GM21515 (cell line): Measurements from ENCODE around the gene CAND1.
"Not testable (repeated sequence)": the region's sequence is repeated elsewhere in the genome, so short reads cannot be mapped to it uniquely, and the experiment has no call there.

ENCODE experiments used
- ATAC-seq: cut with Tn5 transposase; IDR thresholded peaks from one replicate; pipeline ENCODE4 v1.9.1; 2021; ENCODE audit not compliant: unreplicated experiment

Gene CAND1

GRCh38 chr12:67339530-67339929, 70.4 kb downstream of the CAND1 start:
- ATAC-seq = no peak

DNA sequence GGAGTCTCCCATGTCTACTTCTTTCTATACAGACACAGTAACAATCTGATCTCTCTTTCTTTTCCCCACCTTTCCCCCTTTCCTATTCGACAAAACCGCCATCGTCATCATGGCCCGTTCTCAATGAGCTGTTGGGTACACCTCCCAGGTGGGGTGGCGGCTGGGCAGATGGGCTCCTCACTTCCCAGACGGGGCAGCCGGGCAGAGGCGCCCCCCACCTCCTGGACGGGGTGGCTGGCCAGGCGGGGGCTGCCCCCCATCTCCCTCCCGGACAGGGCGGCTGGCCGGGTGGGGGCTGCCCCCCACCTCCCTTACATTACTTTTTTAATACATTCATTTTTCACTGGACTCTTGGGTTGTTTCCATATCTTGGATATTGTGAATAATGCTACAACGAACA, 71.9 kb downstream of the CAND1 start:
- not testable (repeated sequence) for ATAC-seq

DNA sequence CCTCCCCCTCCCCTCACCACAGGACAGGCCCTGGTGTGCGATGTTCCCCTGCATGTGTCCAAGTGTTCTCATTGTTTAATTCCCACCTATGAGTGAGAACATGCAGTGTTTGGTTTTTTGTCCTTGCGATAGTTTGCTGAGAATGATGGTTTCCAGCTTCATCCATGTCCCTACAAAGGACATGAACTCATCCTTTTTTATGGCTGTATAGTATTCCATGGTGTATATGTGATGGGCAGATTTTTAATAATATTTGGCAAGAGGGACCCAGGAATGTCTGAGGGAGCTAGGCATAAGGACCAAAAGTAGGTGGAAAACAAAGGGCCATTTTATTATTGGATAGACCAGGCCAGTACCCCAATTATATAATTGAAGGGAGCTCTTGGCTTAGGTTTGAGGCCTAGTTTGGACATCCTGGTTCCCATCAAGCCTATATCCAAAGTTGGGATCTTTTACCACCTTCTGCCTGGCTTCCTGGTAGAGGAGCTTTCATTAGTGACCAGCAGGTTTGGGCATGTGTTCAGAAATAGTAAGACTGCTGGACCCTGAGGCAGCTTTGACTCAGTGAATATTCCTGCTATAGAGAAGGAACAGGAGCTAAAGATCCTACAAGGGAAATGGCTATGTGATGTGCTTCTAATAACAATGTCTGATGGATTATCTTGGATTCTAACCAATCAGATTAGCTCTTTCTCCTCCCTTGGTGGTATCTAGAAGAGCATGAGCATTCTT, 76.0 kb downstream of the CAND1 start:
- no peak for ATAC-seq

DNA sequence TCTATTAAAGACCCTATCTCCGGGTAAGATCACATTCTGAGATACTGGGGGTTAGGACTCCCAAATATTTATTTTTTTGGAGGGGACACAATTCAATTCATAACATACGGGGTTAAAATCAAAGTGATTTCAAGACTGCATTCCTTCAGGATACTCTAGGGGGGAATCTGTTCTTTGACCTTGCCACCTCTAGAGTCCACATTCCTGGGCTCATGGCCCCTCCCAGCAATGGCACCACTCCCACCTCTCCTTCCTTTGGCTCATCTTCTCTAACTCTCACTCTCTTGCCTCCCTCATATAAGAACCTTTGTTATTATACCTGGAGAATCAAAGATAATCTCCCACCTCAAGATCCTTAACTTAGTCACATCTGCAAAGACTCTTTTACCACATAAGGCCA, 79.5 kb downstream of the CAND1 start:
- ATAC-seq = no peak

GRCh38 chr12:67352682-67353081, 83.5 kb downstream of the CAND1 start:
- no peak for ATAC-seq

GRCh38 chr12:67354322-67354721, 85.2 kb downstream of the CAND1 start:
- no peak for ATAC-seq

- ATAC-seq = no peak
Measured at GRCh38 chr12:67354966-67355365, 85.8 kb downstream of the CAND1 start.

GRCh38 chr12:67355428-67356379, 86.5 kb downstream of the CAND1 start:
- ATAC-seq = no peak

- ATAC-seq = no peak
Measured at GRCh38 chr12:67356380-67356774, 87.2 kb downstream of the CAND1 start.

- ATAC-seq = no peak
Measured at GRCh38 chr12:67357376-67358125, 88.4 kb downstream of the CAND1 start.

DNA sequence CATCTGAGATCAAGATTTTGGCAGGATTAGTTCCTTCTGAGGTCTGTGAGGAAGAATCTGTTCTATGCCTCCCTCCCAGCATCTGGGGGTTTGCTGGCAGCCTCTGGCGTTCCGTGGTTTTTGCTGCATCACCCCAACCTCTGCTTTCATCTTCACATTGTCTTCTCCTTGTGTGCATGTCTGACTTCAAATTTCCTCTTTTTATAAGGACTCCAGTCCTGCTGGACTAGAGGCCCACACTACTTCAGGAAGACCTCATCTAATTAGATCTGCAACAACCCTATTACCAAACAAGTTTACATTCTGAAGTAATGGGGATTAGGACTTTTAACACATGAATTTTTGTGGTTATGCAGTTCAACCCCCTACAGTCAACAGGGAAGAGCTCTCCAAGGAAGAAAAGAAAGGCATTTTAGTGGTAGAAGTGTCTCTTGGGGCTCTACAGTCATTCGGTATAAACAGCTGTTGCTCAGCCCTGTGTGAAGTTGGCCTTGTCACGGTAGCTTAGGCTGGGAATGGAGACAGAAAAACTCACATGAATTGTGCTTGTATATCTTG, 89.7 kb downstream of the CAND1 start:
- ATAC-seq = no peak

DNA sequence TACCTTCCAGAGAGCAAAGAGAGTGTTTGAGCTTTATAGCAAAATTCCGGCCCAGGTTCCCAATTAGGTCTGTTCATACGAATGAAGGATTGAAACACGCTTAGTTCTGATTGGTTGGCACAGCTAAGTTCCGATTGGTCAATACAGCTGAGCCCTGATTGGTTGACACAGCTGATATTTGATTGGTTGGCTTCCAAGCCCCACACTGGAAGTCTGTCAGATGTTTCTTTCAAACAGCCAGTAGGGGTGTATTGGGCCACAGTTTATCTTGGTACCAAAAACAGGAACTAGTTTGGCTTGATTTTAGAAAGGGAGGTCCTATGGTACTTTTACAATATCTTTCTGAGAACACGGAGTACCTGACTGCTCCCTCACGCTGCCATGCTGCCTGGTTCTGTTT, 93.4 kb downstream of the CAND1 start:
- ATAC-seq = no peak

DNA sequence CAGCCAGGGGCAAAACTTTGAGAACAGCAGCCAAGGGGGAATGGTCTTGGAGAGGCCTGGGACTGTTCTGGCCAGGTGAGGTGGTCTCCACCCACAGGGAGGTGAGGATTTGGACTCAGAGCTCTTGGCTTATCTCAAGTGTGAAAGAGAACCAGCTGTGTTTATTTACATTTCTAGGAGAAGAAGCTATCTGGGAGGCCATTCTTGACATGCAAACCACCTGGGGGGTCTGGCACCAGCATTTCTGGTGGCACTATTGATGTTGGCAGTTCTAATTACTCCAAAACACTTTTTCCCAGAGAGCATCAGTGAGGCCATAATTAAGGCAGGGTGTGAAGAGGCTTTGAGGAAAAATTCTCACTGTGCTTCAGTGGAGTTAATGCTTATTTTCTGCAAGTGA, 95.1 kb downstream of the CAND1 start:
- no peak for ATAC-seq

DNA sequence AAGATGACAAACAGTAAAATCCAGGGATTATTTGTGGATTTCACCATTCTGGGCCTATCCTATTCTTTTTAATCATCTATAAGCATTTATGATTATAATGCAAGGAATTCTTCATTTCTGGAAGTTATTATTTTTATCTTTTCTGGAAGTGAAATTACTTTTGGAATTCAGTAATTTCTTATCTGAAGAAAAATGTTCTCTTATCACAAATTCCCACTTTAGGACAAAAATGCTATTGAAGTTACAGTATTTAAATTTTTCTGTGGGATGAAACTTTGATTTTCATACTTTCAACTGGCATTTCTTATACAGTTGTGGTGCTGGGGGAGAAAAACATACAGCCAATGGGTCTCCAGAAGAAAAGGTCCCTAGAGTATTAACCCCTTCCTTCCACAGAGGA, 96.0 kb downstream of the CAND1 start:
- ATAC-seq = no peak

GRCh38 chr12:67367843-67368242, 98.7 kb downstream of the CAND1 start:
- no peak for ATAC-seq
